Cardiac fibroblast (primary cell): Measurements from ENCODE around the gene ST7.

Experiments
- DNase-seq, 2 donors: peaks; one replicate each; pipeline versions ENCODE4 v3.0.0 to v3.0.0-alpha.2; 2010; ENCODE audit warnings: low read depth in 2 of 2
- H3K4me3 ChIP-seq, 2 donors: replicated peaks in 1 of 2; 1 replicate in 1 of 2; 2 replicates in 1 of 2; pipeline ENCODE4 v1.5.1; 2011; ENCODE audit warnings: low read depth in 2 of 2, low read length in 2 of 2, mild to moderate bottlenecking in 2 of 2, moderate library complexity in 1 of 2
- CTCF ChIP-seq: IDR thresholded peaks from one replicate; pipeline ENCODE4 v1.5.1; 2011; ENCODE audit warnings: low read depth, mild to moderate bottlenecking, low read length, inconsistent platforms

The ST7 gene

GRCh38 chr7:116977172-116977571 lies 23.9 kb downstream of the ST7 start:
- peak in 1 of 2 donors; percentile 40 for DNase-seq
- no peak for TF ChIP-seq CTCF
- H3K4me3 ChIP-seq = no peak overlapping the region

GRCh38 chr7:116978006-116978405 lies 24.7 kb downstream of the ST7 start:
- no peak for DNase-seq
- no peak overlapping the region for H3K4me3 ChIP-seq
- TF ChIP-seq CTCF = no peak

- no peak for DNase-seq
- no peak overlapping the region for H3K4me3 ChIP-seq
- TF ChIP-seq CTCF = no peak
These were observed 26.1 kb downstream of the ST7 start for GRCh38 chr7:116979430-116979829.

GRCh38 chr7:116980354-116980753 lies 27.1 kb downstream of the ST7 start:
- H3K4me3 ChIP-seq = no peak overlapping the region
- no peak for TF ChIP-seq CTCF
- no peak for DNase-seq

- no peak overlapping the region for H3K4me3 ChIP-seq
- no peak for TF ChIP-seq CTCF
- no peak for DNase-seq
These were observed 28.6 kb downstream of the ST7 start for GRCh38 chr7:116981939-116982338.

- DNase-seq = no peak
- TF ChIP-seq CTCF = no peak
- no peak overlapping the region for H3K4me3 ChIP-seq
These were observed 31.2 kb downstream of the ST7 start for GRCh38 chr7:116984511-116984910.

- TF ChIP-seq CTCF = peak; percentile 53
These were observed 31.6 kb downstream of the ST7 start for GRCh38 chr7:116984917-116985316.

More at GRCh38 chr7:116984917-116985316, 31.6 kb downstream of the ST7 start:
- peak; percentile 44 to 58 for DNase-seq
- no peak overlapping the region for H3K4me3 ChIP-seq
